ENCODE measurements around the gene SCARB2. TPM values are rescaled to one million over a fixed set of nuclear protein-coding genes. Genes with fewer than 3 reads are reported as not detected.
A peak's percentile ranks its signal among the peaks of the same experiment; 100 is the strongest.

Gene SCARB2
- total and polyA plus RNA-seq, 7 donors: 58.5 to 199 (median 109) TPM

DNA sequence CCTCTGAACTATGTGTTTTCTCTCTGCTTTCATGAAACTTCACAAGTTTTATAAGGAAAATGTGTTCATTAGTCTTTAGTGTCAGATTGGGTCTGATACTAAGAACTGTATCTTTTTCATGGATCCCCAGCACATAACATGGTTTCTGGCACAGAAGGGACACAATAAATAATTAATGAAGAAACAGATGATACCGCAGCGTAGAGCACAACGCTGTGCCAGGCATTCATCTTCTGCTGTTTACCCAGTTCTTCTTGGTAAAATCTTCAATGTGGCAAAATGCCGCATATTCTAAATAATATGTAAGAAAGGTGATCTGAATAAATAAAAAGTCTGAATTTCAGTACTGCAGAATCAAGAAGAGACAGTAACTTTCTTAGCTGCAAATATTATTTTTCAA lies 12.3 kb downstream of the SCARB2 start:
- H3K27ac ChIP-seq: peak overlapping the region; percentile 97
- peaks cover 94% of the 10 kb centered on the region for H3K4me1 ChIP-seq
- intact Hi-C loops (cut with DNase I): no loop called here
- ATAC-seq: no peak
- no peak overlapping the region for H3K4me3 ChIP-seq
- TF ChIP-seq, protein P1, sequence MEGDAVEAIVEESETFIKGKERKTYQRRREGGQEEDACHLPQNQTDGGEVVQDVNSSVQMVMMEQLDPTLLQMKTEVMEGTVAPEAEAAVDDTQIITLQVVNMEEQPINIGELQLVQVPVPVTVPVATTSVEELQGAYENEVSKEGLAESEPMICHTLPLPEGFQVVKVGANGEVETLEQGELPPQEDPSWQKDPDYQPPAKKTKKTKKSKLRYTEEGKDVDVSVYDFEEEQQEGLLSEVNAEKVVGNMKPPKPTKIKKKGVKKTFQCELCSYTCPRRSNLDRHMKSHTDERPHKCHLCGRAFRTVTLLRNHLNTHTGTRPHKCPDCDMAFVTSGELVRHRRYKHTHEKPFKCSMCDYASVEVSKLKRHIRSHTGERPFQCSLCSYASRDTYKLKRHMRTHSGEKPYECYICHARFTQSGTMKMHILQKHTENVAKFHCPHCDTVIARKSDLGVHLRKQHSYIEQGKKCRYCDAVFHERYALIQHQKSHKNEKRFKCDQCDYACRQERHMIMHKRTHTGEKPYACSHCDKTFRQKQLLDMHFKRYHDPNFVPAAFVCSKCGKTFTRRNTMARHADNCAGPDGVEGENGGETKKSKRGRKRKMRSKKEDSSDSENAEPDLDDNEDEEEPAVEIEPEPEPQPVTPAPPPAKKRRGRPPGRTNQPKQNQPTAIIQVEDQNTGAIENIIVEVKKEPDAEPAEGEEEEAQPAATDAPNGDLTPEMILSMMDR (IDR thresholded peaks at IDR 0.05): no peak
- no peaks in the 10 kb centered on the region for H3K36me3 ChIP-seq (ENCODE audit: insufficient read depth in 1 of 2, low read depth in 1 of 2)
- H3K27me3 ChIP-seq (ENCODE audit: insufficient read depth in 3 of 3, low read length in 2 of 3): no peaks in the 10 kb centered on the region
- WGBS, 3 donors: 40 to 51% (median 46%) methylated on average over 4 of the region's 4 CpGs
- no peaks in the 10 kb centered on the region for H3K9me3 ChIP-seq
- DNase-seq: no peak

DNA sequence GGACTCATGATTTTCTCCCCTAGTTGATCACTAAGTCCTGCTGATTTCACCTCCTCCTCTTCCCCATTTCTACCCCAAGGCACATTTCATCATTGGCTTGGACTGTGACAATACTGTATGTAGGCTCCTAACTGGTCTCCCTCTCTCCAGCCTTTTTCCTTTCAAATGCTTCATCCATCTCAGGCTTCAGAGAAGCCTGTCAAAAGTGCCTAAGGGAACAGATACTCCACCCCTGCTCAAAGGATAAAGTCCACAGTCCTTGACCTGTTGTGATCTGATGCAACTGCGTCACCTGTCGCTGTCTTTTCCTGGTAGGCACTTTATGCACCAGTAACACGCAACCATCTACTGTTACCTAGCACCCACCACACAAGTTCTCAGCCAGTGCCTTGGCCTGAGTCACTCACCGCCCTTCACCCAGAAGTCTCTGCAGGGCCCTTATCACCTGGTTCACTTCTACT lies 12.8 kb downstream of the SCARB2 start:
- Histone ChIP-seq H3K4me1 (peaks cover 94% of the 10 kb centered on the region), H3K36me3 (ENCODE audit: insufficient read depth in 1 of 2, low read depth in 1 of 2) (peaks cover 0 to 1% of the 10 kb centered on the region in 2 donors), H3K4me3 (peak overlapping the region; percentile 37), H3K9me3 (no peaks in the 10 kb centered on the region), H3K27me3 (ENCODE audit: insufficient read depth in 3 of 3, low read length in 2 of 3) (no peaks in the 10 kb centered on the region), H3K27ac (peak overlapping the region; percentile 97)
- 38 to 54% (median 40%) methylated on average over 4 of the region's 4 CpGs for WGBS, 3 donors
- DNase-seq: peak; percentile 71 to 85
- intact Hi-C loops (cut with DNase I): no loop called here
- TF ChIP-seq, protein P1 (IDR thresholded peaks at IDR 0.05): no peak
- peak; percentile 83 to 87 (median 84) for ATAC-seq

DNA sequence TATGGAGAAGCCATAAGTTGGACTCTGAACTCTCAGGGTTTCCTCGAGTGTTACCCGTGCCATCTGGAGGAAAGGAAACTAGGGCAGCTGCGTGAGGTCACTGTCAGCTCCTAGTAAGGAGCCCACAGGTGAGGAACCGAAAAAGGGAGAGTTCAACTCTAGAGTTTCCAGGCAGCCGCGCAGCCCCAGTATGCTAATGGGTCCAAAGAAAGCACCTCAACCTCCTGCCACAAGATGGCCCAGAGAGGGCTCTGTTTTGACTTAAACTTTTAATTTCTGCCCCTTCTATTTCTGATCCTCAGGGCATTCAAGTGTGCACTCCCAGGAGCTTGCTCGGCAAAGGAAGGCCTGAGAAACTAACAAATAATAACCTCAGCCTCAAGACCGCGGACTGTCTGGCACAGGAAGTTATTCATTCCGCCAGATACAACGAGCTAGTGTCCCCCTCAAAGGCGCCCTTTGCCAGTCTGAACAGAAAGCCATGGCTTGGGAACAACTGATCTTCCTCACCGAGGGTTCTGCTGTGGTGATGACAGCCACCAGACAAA lies 13.9 kb downstream of the SCARB2 start:
- ATAC-seq (peak in 3 of 4 donors; percentile 22 to 47 (median 35)), DNase-seq (no peak)
- Histone ChIP-seq H3K27ac (peak overlapping the region; percentile 97), H3K36me3 (ENCODE audit: insufficient read depth in 1 of 2, low read depth in 1 of 2) (peaks cover 0 to 12% of the 10 kb centered on the region in 2 donors), H3K9me3 (no peaks in the 10 kb centered on the region), H3K4me1 (peaks cover 95% of the 10 kb centered on the region), H3K4me3 (peak overlapping the region; percentile 37), H3K27me3 (ENCODE audit: insufficient read depth in 3 of 3, low read length in 2 of 3) (no peaks in the 10 kb centered on the region)
- intact Hi-C loops (cut with DNase I): loop anchor here (5.0 kb wide), 2 partner anchors 38 to 108 kb away; partner anchors contain the start of gene STBD1 (in 1 of the 2)
- TF ChIP-seq, protein P1 (IDR thresholded peaks at IDR 0.05): no peak
- 11 to 26% (median 12%) methylated on average over 13 of the region's 13 CpGs for WGBS, 3 donors

DNA sequence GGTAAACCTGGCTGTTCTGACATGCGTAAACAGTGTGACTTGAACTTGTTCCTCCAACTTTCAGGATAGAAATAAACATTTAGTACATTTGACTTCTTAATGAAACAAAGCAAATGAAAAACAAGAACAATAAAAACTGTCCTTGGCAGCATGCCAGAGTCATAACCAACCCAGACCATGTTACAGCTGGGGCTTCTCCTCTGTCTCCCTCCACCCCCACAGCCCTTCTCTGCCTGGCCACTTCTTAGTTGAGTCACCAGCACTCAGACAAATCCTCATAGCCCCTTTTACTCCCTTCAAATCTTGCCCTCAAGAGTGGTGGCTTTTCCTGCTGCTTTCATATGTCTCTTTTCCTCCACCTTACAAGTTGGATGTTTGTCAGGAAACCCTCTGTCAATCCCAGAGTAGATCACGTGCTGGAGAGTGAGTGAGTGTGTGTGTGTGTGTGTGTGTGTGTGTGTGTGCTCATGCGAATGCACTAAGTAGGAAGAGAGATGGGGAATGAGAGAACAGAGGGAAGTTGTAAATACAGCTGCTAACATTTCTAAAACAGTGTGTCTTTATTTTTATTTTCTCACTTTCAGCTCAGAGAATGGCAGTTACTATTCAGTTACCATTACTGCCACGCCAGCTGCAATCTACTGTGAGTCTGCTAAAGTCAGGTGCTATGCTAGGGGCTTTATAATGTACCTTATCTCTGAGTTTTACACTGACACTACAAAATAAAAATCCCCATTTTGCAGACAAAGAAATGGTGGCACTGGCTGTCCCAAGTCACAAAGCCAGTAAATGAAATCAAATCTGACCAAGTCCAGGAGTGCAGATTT lies 15.0 kb downstream of the SCARB2 start:
- peak; percentile 48 to 73 (median 57) for ATAC-seq
- H3K27me3 ChIP-seq (ENCODE audit: insufficient read depth in 3 of 3, low read length in 2 of 3): no peaks in the 10 kb centered on the region
- TF ChIP-seq, protein P1 (IDR thresholded peaks at IDR 0.05): no peak
- peaks cover 95% of the 10 kb centered on the region for H3K4me1 ChIP-seq
- 20 to 35% (median 22%) methylated on average over 4 of the region's 4 CpGs for WGBS, 3 donors
- H3K27ac ChIP-seq: peak overlapping the region; percentile 97
- no peaks in the 10 kb centered on the region for H3K9me3 ChIP-seq
- peaks cover 0 to 22% of the 10 kb centered on the region in 2 donors for H3K36me3 ChIP-seq (ENCODE audit: insufficient read depth in 1 of 2, low read depth in 1 of 2)
- peak in 1 of 2 donors; percentile 70 for DNase-seq
- intact Hi-C loops (cut with DNase I): loop anchor here (5.0 kb wide), 2 partner anchors 39 to 109 kb away; partner anchors contain the start of gene STBD1 (in 1 of the 2)
- peak overlapping the region; percentile 37 for H3K4me3 ChIP-seq
